ENCODE data around the gene ASTN2. TPM values are rescaled to one million over a fixed set of nuclear protein-coding genes. Genes with fewer than 3 reads are reported as not detected.

Gene ASTN2
- total and polyA plus RNA-seq, 2 donors, result 3.1 to 10.2 TPM

GRCh38 chr9:117000834-117001233 lies 414.0 kb downstream of the ASTN2 start:
- H3K4me1 ChIP-seq (ENCODE audit: insufficient read depth), result no peaks in the 10 kb centered on the region
- no peaks in the 10 kb centered on the region for H3K36me3 ChIP-seq (ENCODE audit: insufficient read depth)
- no peak for DNase-seq (ENCODE audit: extremely low spot score)
- no peak overlapping the region for H3K4me3 ChIP-seq (ENCODE audit: low read depth, low read length)
- H3K27ac ChIP-seq (ENCODE audit: low read depth), result no peak overlapping the region

DNA sequence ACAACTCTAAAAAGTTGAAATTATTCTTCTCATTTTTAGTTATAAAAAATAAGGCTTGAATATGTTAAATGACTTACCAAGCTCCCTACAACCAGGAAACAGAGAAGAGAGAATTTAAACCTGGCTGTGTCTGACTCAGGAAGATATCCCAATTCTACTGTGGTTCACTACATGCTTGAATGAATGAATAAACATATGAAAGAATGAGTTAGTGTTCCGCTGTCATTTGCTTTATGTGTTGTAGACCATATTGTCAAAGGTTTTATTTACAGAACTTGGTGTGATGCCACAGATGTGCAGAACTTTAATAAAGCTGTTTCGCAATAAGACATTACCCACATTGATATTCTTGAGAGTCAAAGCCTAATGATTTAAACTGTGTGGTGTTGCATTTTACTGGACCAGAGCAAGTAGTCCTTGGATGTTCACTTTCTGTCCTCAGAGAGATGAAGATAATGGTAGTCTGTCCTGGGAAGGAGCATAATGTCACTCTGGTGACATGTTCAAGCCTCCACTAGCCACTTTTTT lies 414.6 kb downstream of the ASTN2 start:
- DNase-seq (ENCODE audit: extremely low spot score), result no peak
- Histone ChIP-seq H3K36me3 (ENCODE audit: insufficient read depth) (no peaks in the 10 kb centered on the region), H3K4me1 (ENCODE audit: insufficient read depth) (no peaks in the 10 kb centered on the region), H3K27ac (ENCODE audit: low read depth) (no peak overlapping the region), H3K4me3 (ENCODE audit: low read depth, low read length) (no peak overlapping the region)
- WGBS, result 95% methylated on average over 2 of the region's 2 CpGs

DNA sequence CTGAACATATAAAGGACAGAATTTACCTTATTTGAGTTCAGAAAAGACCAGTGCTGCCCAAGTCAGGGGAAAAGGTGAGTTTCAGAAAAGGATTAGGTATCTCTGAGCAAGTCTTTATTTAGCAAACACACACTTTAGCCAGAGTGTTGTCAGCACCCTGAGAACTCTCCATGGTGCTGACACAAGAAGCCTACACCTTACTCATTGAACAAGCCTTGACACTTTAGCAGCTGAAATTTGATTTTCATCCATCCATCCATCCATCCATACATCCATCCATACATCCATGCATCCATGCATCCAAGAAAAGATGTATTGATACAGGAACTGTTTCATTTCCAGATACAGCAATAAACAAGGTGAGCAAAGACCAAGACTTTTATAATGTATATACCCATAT lies 416.6 kb downstream of the ASTN2 start:
- Histone ChIP-seq H3K27ac (ENCODE audit: low read depth) (no peak overlapping the region), H3K4me3 (ENCODE audit: low read depth, low read length) (no peak overlapping the region), H3K4me1 (ENCODE audit: insufficient read depth) (no peaks in the 10 kb centered on the region), H3K36me3 (ENCODE audit: insufficient read depth) (no peaks in the 10 kb centered on the region)
- no peak for DNase-seq (ENCODE audit: extremely low spot score)

DNA sequence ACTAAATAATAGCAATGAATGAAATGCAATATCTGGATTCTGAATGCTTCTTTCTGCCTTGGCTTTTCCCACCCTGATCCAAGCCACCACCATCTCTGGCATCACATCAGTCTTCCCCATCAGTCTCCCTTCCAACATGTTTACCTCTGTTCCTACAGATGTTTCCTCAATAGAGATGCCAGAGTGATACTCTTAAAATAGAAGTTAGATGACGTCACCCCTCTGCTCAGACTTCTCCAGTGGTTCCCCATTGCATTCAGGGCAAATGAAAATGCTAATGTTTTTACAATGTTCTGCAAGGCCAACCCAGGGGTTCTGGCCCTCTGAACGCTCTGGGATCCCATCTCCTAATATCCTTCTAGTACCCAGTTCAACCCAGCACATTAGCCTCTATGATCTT lies 422.0 kb downstream of the ASTN2 start:
- H3K36me3 ChIP-seq (ENCODE audit: insufficient read depth), result no peaks in the 10 kb centered on the region
- no peak overlapping the region for H3K27ac ChIP-seq (ENCODE audit: low read depth)
- WGBS, result 56% methylated on average over 2 of the region's 2 CpGs
- DNase-seq (ENCODE audit: extremely low spot score), result no peak
- no peak overlapping the region for H3K4me3 ChIP-seq (ENCODE audit: low read depth, low read length)
- H3K4me1 ChIP-seq (ENCODE audit: insufficient read depth), result no peaks in the 10 kb centered on the region

DNA sequence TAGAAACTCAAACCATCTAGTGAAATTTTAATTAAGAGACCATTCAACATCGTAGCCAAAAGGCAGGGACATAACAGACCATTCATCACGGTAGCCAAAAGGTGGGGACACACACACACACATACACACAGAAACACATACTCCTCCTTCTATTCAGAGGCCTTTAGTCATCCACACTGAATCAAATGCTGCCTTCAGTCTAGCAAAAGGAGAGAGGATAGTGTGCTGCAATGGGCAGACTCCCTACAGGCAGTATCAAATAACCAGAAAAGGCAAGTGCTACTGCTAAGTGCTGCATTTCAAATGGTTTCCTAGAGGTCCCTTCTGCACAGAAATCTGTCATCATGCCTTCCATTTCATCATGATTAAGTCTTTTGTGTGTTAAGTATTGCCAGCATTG lies 423.8 kb downstream of the ASTN2 start:
- Histone ChIP-seq H3K4me3 (ENCODE audit: low read depth, low read length) (no peak overlapping the region), H3K4me1 (ENCODE audit: insufficient read depth) (no peaks in the 10 kb centered on the region), H3K27ac (ENCODE audit: low read depth) (no peak overlapping the region), H3K36me3 (ENCODE audit: insufficient read depth) (no peaks in the 10 kb centered on the region)
- no peak for DNase-seq (ENCODE audit: extremely low spot score)
- WGBS, result 86% methylated on average over 2 of the region's 2 CpGs

DNA sequence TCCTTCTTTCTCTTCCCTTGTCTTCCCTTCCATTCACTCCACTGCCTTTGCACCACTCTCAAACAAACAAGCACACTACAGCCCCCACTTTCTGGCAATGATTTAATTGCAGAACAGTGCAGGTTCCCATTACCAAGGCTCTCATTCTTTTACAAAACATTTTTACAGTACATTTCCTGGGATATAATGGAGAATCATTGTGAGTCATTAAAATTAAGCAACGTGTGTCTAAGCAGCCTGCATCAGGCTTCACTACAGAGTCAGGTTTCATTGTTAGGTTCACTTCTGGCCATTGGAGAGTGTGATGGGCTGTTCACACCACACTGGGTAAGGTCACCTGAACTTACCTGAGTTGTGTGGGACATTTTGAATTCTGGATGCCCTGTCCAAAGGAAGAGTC lies 424.3 kb downstream of the ASTN2 start:
- Histone ChIP-seq H3K36me3 (ENCODE audit: insufficient read depth) (no peaks in the 10 kb centered on the region), H3K4me3 (ENCODE audit: low read depth, low read length) (no peak overlapping the region), H3K27ac (ENCODE audit: low read depth) (no peak overlapping the region), H3K4me1 (ENCODE audit: insufficient read depth) (no peaks in the 10 kb centered on the region)
- WGBS, result 46% methylated on average over 1 of the region's 1 CpG
- no peak for DNase-seq (ENCODE audit: extremely low spot score)

DNA sequence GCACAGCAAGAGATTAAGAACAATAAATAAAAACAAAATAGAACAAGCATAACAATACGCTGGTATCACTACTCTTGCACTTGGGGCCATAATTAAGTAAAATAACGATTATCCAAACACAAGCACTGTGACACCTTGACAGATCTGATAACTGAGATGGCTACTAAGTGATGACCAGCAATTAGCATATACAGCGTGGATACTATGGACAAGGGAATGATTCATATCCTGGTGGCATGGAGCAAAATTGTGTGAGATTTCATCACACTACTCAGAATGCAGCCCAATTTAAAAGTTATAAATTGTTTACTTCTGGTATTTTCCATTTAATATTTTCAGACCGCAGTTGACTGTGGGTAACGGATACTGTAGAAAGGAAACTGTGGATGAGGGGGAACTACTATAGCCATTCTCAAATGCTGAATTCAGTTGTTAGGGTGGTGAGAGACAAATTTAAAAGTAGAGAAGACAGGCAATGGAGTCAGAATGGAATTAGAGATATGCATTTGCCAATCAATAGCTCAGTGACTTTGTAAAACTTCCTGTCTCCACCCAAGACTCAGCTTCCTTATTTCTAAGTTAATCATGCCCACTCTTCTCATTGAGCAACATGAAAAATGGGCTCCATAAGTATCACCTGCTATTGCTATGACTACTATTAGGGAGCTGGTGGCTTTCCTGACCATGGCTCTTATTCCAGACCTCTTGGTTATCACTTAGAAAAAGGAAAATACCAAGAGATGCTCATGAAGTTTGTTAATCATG lies 427.0 kb downstream of the ASTN2 start:
- Histone ChIP-seq H3K4me1 (ENCODE audit: insufficient read depth) (no peaks in the 10 kb centered on the region), H3K36me3 (ENCODE audit: insufficient read depth) (no peaks in the 10 kb centered on the region), H3K27ac (ENCODE audit: low read depth) (no peak overlapping the region), H3K4me3 (ENCODE audit: low read depth, low read length) (no peak overlapping the region)
- DNase-seq (ENCODE audit: extremely low spot score), result no peak
- WGBS, result 74% methylated on average over 5 of the region's 5 CpGs

GRCh38 chr9:116986015-116986414 lies 428.8 kb downstream of the ASTN2 start:
- no peak overlapping the region for H3K4me3 ChIP-seq (ENCODE audit: low read depth, low read length)
- no peaks in the 10 kb centered on the region for H3K36me3 ChIP-seq (ENCODE audit: insufficient read depth)
- DNase-seq (ENCODE audit: extremely low spot score), result no peak
- H3K4me1 ChIP-seq (ENCODE audit: insufficient read depth), result no peaks in the 10 kb centered on the region
- 43% methylated on average over 7 of the region's 7 CpGs for WGBS
- no peak overlapping the region for H3K27ac ChIP-seq (ENCODE audit: low read depth)

DNA sequence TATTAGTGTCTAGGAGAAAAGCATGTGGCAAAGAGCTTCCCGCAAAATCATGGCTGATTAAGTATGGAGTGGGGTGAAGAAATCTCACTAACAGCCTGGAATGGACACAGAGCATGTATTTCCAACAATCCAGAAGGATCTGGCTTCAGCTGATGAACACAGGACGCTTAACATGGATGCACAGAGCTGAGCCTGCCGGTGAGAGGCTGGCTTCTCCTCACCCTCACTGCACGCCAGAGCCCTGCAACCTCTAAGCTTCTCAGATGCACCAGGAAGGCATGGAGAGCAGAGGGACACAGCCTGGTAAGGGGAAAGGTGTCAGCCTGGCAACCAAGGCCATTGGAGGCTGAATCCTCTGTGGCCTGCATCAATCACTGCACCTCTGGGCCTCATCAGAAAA lies 429.3 kb downstream of the ASTN2 start:
- H3K4me1 ChIP-seq (ENCODE audit: insufficient read depth), result no peaks in the 10 kb centered on the region
- H3K27ac ChIP-seq (ENCODE audit: low read depth), result no peak overlapping the region
- no peak for DNase-seq (ENCODE audit: extremely low spot score)
- H3K36me3 ChIP-seq (ENCODE audit: insufficient read depth), result no peaks in the 10 kb centered on the region
- no peak overlapping the region for H3K4me3 ChIP-seq (ENCODE audit: low read depth, low read length)
- WGBS, result 72% methylated on average over 4 of the region's 4 CpGs

GRCh38 chr9:116984111-116984510 lies 430.7 kb downstream of the ASTN2 start:
- WGBS, result 64% methylated on average over 2 of the region's 2 CpGs
- no peak for DNase-seq (ENCODE audit: extremely low spot score)
- no peak overlapping the region for H3K4me3 ChIP-seq (ENCODE audit: low read depth, low read length)
- no peaks in the 10 kb centered on the region for H3K4me1 ChIP-seq (ENCODE audit: insufficient read depth)
- no peak overlapping the region for H3K27ac ChIP-seq (ENCODE audit: low read depth)
- H3K36me3 ChIP-seq (ENCODE audit: insufficient read depth), result no peaks in the 10 kb centered on the region

DNA sequence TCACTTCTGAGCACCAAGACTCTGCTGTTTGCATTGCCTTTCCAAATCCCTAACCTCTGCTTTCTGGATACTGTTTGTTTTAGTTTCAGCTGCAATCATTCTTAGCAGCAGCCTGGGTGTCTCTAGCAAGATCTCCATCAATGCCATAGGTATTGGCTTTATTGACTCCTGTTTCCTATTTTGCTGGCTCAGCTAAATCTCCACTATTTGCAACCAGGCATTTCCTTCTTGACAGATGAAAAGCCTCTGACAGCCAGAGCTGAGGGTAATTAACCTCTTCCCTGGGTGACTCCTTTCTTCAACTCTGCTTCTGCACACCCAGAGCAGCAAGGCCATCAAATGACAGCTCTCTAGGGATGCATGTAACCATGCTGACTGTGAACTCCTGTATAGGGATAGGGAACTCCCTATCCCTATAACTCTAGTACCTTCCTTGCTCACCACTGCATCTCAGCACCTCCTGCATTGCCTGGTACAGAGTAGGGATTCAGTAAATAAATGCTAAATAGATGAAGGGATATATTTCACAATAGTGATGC lies 434.2 kb downstream of the ASTN2 start:
- no peak for DNase-seq (ENCODE audit: extremely low spot score)
- no peaks in the 10 kb centered on the region for H3K4me1 ChIP-seq (ENCODE audit: insufficient read depth)
- no peaks in the 10 kb centered on the region for H3K36me3 ChIP-seq (ENCODE audit: insufficient read depth)
- H3K4me3 ChIP-seq (ENCODE audit: low read depth, low read length), result no peak overlapping the region
- H3K27ac ChIP-seq (ENCODE audit: low read depth), result no peak overlapping the region

DNA sequence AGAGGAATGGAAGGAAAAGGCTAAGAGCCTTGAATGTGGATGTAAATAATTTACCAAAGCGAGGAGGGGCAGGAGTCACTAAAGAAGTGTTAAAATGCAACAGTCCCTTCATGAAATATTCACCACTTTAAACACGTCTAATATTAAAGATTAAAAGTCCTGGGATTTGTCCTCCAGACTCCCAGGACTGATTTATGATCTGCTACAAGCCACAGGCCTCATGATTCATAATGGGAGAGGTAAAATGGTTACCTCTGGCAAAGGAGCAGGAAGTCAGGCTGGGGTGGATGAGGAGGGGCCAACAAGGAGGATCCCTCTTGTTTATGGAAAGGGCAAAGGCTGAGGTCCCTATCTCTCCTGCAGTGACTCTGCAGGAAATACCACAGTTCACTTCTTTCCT lies 435.4 kb downstream of the ASTN2 start:
- 39% methylated on average over 2 of the region's 2 CpGs for WGBS

GRCh38 chr9:116978155-116978554 lies 436.7 kb downstream of the ASTN2 start:
- no peak overlapping the region for H3K27ac ChIP-seq (ENCODE audit: low read depth)
- 68% methylated on average over 2 of the region's 2 CpGs for WGBS
- H3K36me3 ChIP-seq (ENCODE audit: insufficient read depth), result no peaks in the 10 kb centered on the region
- no peaks in the 10 kb centered on the region for H3K4me1 ChIP-seq (ENCODE audit: insufficient read depth)
- no peak for DNase-seq (ENCODE audit: extremely low spot score)
- H3K4me3 ChIP-seq (ENCODE audit: low read depth, low read length), result no peak overlapping the region

More for the DNA sequence above, 435.4 kb downstream of the ASTN2 start:
- no peak for DNase-seq (ENCODE audit: extremely low spot score)
- H3K4me1 ChIP-seq (ENCODE audit: insufficient read depth), result no peaks in the 10 kb centered on the region
- no peak overlapping the region for H3K4me3 ChIP-seq (ENCODE audit: low read depth, low read length)
- no peaks in the 10 kb centered on the region for H3K36me3 ChIP-seq (ENCODE audit: insufficient read depth)
- no peak overlapping the region for H3K27ac ChIP-seq (ENCODE audit: low read depth)

- WGBS, result 72% methylated on average over 4 of the region's 4 CpGs
- Histone ChIP-seq H3K4me1 (ENCODE audit: insufficient read depth) (no peaks in the 10 kb centered on the region), H3K27ac (ENCODE audit: low read depth) (no peak overlapping the region), H3K4me3 (ENCODE audit: low read depth, low read length) (no peak overlapping the region), H3K36me3 (ENCODE audit: insufficient read depth) (no peaks in the 10 kb centered on the region)
- no peak for DNase-seq (ENCODE audit: extremely low spot score)
Measured at GRCh38 chr9:116975126-116975525, 439.7 kb downstream of the ASTN2 start.

All from urinary bladder (tissue), 4 donors.